Sigmoid colon (tissue), 4 donors: ENCODE data around the gene CFD.
"Not testable (repeated sequence)": the region's sequence is repeated elsewhere in the genome, so short reads cannot be mapped to it uniquely, and the experiment has no call there.

Experiments used
- EP300 ChIP-seq, 4 donors: sonication (generic); formaldehyde crosslinking; IDR thresholded peaks; one replicate each; pipeline ENCODE4 v1.6.1; 2017; ENCODE audit warnings: antibody characterized with exemption in 4 of 4
- TF ChIP-seq, protein P1 (sequence below), 4 experiments: fragments of 450-650 bp in 3 of 4; fragments of 200-600 bp in 1 of 4; IDR thresholded peaks; one replicate each; pipeline ENCODE4 v1.5.1; 2016 to 2019; ENCODE audit warnings: antibody characterized with exemption in 4 of 4, mild to moderate bottlenecking in 3 of 4, moderate library complexity in 2 of 4

DNA sequence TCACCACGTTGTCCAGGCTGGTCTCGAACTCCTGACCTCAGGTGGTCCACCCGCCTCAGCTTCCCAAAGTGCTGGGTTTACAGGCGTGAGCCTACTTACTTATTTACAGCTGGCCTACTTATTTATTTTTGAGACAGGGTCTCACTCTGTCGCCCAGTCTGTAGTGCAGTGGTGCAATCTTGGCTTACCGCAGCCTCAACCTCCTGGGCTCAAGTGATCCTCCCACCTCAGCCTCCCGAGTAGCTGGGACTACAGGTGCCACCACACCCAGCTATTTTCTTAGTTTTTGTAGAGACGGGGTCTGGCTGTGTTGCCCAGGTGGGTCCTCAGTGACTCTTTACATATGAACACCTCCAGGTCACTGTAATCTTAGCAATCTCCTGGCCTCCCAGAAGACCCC is 10.3 kb upstream of the CFD start:
- TF ChIP-seq EP300 (IDR thresholded peaks at IDR 0.05), result not testable (repeated sequence)
- TF ChIP-seq, protein P1, sequence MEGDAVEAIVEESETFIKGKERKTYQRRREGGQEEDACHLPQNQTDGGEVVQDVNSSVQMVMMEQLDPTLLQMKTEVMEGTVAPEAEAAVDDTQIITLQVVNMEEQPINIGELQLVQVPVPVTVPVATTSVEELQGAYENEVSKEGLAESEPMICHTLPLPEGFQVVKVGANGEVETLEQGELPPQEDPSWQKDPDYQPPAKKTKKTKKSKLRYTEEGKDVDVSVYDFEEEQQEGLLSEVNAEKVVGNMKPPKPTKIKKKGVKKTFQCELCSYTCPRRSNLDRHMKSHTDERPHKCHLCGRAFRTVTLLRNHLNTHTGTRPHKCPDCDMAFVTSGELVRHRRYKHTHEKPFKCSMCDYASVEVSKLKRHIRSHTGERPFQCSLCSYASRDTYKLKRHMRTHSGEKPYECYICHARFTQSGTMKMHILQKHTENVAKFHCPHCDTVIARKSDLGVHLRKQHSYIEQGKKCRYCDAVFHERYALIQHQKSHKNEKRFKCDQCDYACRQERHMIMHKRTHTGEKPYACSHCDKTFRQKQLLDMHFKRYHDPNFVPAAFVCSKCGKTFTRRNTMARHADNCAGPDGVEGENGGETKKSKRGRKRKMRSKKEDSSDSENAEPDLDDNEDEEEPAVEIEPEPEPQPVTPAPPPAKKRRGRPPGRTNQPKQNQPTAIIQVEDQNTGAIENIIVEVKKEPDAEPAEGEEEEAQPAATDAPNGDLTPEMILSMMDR (IDR thresholded peaks at IDR 0.05), result not testable (repeated sequence)
